Muscle layer of duodenum (tissue), 2 donors: Measurements from ENCODE around the gene C2orf92.

Source experiments
- H3K27ac ChIP-seq: one replicate; pipeline ENCODE4 v1.7.0; 2013; ENCODE audit warnings: mild to moderate bottlenecking, low read length
- H3K27me3 ChIP-seq: one replicate; pipeline ENCODE4 v1.7.0; 2013; ENCODE audit warnings: low read depth, mild to moderate bottlenecking, control low read depth, low read length
- H3K36me3 ChIP-seq, 2 donors: one replicate each; pipeline ENCODE4 v1.7.0; 2013; ENCODE audit warnings: low read length in 2 of 2, control low read depth in 1 of 2, mild to moderate bottlenecking in 1 of 2; ENCODE audit not compliant: insufficient read depth in 2 of 2, control insufficient read depth in 1 of 2
- H3K4me1 ChIP-seq, 2 donors: one replicate each; pipeline ENCODE4 v1.7.0; 2013; ENCODE audit warnings: low read length in 2 of 2, mild to moderate bottlenecking in 2 of 2, control low read depth in 1 of 2, moderate library complexity in 1 of 2; ENCODE audit not compliant: insufficient read depth in 2 of 2, control insufficient read depth in 1 of 2
- H3K4me3 ChIP-seq, 2 donors: one replicate each; pipeline ENCODE4 v1.7.0; 2013; ENCODE audit warnings: low read length in 2 of 2, low read depth in 1 of 2, mild to moderate bottlenecking in 1 of 2
- H3K9me3 ChIP-seq, 2 donors: one replicate each; pipeline ENCODE4 v1.7.0; 2013; ENCODE audit warnings: low read length in 2 of 2, control low read depth in 1 of 2, mild to moderate bottlenecking in 1 of 2; ENCODE audit not compliant: control insufficient read depth in 1 of 2
- donor health status: healthy.

C2orf92 gene

GRCh38 chr2:97745474-97746174, 76.1 kb downstream of the C2orf92 start:
- Histone ChIP-seq H3K36me3 (peaks cover 0 to 5% of the 10 kb centered on the region in 2 donors), H3K27ac (no peak overlapping the region), H3K4me1 (peaks cover 0 to 18% of the 10 kb centered on the region in 2 donors), H3K27me3 (no peaks in the 10 kb centered on the region), H3K4me3 (no peak overlapping the region), H3K9me3 (no peaks in the 10 kb centered on the region)

GRCh38 chr2:97747285-97747684, 77.8 kb downstream of the C2orf92 start:
- Histone ChIP-seq H3K36me3 (peaks cover 3 to 11% of the 10 kb centered on the region in 2 donors), H3K27ac (no peak overlapping the region), H3K27me3 (no peaks in the 10 kb centered on the region), H3K4me3 (no peak overlapping the region), H3K4me1 (peaks cover 0 to 23% of the 10 kb centered on the region in 2 donors), H3K9me3 (no peaks in the 10 kb centered on the region)

GRCh38 chr2:97747716-97748115, 78.2 kb downstream of the C2orf92 start:
- H3K9me3 ChIP-seq = no peaks in the 10 kb centered on the region
- H3K36me3 ChIP-seq = peaks cover 3 to 11% of the 10 kb centered on the region in 2 donors
- no peaks in the 10 kb centered on the region for H3K27me3 ChIP-seq
- peaks cover 0 to 23% of the 10 kb centered on the region in 2 donors for H3K4me1 ChIP-seq
- H3K27ac ChIP-seq = no peak overlapping the region
- H3K4me3 ChIP-seq = no peak overlapping the region

- Histone ChIP-seq H3K4me1 (peaks cover 0 to 29% of the 10 kb centered on the region in 2 donors), H3K36me3 (peaks cover 8 to 9% of the 10 kb centered on the region in 2 donors)
These were observed 80.1 kb downstream of the C2orf92 start for GRCh38 chr2:97749581-97749980.

GRCh38 chr2:97750017-97750416, 80.5 kb downstream of the C2orf92 start:
- Histone ChIP-seq H3K36me3 (peaks cover 13% of the 10 kb centered on the region in 2 donors), H3K9me3 (no peaks in the 10 kb centered on the region), H3K4me3 (no peak overlapping the region), H3K27ac (no peak overlapping the region), H3K4me1 (peaks cover 0 to 28% of the 10 kb centered on the region in 2 donors), H3K27me3 (no peaks in the 10 kb centered on the region)

More at GRCh38 chr2:97749581-97749980, 80.1 kb downstream of the C2orf92 start:
- H3K4me3 ChIP-seq = no peak overlapping the region
- no peaks in the 10 kb centered on the region for H3K27me3 ChIP-seq
- no peaks in the 10 kb centered on the region for H3K9me3 ChIP-seq
- no peak overlapping the region for H3K27ac ChIP-seq

- Histone ChIP-seq H3K4me3 (no peak overlapping the region), H3K9me3 (no peaks in the 10 kb centered on the region), H3K36me3 (peaks cover 25 to 30% of the 10 kb centered on the region in 2 donors), H3K27ac (no peak overlapping the region), H3K4me1 (peaks cover 0 to 21% of the 10 kb centered on the region in 2 donors), H3K27me3 (no peaks in the 10 kb centered on the region)
These were observed 82.2 kb downstream of the C2orf92 start for GRCh38 chr2:97751752-97752151.
